Measurements from ENCODE around the gene ALG14. TPM values are rescaled to one million over a fixed set of nuclear protein-coding genes. Genes with fewer than 3 reads are reported as not detected.
"Not testable (repeated sequence)": the region's sequence is repeated elsewhere in the genome, so short reads cannot be mapped to it uniquely, and the experiment has no call there.

The ALG14 gene
- polyA plus RNA-seq, 3 donors, result 0.79 to 2.7 (median 2.0) TPM

DNA sequence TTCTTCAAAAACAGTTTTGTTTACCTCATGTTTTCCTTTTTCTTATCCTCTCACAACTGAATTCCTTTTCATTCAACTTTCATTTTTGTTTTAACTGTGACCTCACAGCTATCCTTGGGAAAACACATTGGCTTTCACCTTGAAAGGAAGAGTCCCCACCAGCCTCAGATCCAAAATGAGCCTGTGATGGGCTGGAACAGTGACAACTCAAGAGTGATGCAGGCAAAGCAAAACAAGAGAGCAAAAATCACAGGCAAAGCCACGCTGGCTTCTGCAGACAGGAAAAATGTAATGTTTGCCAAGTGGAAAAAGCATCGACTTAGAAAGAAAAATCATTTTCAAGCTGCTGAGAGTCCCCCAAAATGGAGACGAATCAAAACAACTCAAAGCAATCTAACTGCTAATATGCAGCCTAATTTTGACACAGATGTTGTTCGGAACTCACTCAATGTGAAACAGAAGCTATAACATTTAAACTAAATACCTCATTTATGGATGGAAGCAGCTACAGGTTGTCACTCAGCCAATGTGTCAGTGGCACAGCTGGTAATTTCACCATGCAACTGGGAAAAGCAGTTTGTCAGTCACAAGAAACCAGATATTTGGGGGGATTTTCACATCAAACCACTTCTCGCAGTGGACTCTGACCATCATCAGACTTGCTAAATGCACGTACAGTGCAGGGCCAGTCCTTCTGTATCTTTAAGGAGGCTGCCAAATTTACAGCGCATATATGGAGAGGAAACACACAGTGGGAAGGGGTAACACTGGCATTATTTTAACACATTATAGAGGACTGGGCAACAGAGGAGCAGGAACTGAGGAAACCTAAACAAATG is 50.7 kb downstream of the ALG14 start:
- H3K27ac ChIP-seq (ENCODE audit: low read depth, low read length), result no peak overlapping the region
- WGBS, 3 donors, result 41 to 57% (median 45%) methylated on average over 7 of the region's 7 CpGs

DNA sequence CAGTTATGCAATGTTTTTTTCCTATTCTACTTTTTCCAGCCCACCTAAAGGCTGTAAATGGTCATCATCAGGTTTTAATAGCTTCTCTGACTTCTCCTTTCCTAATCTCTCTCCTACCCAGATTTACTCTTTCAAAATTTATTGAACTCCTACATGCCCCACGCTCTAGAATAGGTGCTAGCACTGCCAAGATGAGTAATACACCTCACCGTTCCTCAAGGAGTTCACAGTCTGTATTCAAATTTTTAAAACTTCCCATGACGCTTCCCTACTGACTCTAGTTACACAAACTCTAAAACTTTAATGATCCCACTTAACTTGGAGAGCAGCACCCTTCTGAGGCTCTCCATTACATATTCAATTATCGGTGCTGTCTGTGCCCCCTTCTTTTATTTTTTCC is 51.6 kb downstream of the ALG14 start:
- 65 to 79% (median 77%) methylated on average over 4 of the region's 4 CpGs for WGBS, 3 donors
- no peak overlapping the region for H3K27ac ChIP-seq (ENCODE audit: low read depth, low read length)

DNA sequence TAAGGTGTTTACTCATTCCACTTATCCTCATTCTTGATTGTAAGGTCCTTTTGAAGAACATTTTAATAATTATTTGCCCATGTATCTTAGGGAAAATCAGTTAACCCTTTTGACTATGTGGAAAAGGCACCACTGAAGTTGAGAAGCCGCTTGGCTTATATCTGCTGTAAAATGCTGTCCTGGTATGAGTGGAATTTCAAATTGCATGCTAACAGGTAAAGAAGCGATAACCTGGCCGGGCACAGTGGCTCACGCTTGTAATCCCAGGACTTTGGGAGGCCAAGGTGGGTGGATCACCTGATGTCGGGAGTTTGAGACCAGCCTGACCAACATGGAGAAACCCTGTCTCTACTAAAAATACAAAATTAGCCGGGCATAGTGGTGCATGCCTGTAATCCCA is 53.3 kb downstream of the ALG14 start:
- 68 to 89% (median 85%) methylated on average over 6 of the region's 6 CpGs for WGBS, 3 donors
- H3K27ac ChIP-seq (ENCODE audit: low read depth, low read length), result not testable (repeated sequence)

DNA sequence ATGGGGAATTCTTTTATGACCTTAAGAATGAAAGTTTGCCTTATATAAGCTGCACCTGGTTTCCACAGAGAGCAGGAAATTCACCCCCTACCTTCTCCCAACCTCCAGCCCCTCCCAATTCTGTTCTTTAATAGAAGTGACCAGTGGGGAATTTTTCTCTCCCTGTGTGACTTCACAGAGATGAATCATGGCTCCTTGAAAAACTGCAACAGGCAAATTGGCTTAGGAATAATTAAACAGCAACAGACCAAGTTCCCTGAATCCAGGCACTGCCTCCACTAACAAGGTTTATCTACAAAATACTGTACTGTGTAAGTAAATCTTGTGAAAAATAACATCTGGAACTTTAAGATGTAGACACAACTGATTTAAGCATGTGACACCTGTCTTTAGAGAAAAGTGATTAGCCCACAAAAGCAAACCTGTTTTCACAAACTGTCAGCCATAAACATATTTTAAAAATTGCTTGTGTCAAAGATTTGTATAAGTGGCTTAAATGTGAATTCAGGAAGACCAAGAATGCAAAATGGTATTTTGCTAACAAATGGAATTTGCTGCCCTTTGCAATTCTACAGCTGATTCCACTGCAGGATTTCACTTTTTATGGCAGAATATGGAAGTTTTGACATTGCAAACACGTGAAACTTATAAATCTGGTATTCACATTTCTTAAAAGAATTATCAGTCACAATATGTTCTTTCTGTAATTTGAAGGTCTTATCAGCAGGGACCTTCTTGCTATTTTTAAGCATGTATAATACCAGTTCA is 54.0 kb downstream of the ALG14 start:
- 36 to 73% (median 66%) methylated on average over 1 of the region's 1 CpG for WGBS, 3 donors
- H3K27ac ChIP-seq (ENCODE audit: low read depth, low read length), result no peak overlapping the region

DNA sequence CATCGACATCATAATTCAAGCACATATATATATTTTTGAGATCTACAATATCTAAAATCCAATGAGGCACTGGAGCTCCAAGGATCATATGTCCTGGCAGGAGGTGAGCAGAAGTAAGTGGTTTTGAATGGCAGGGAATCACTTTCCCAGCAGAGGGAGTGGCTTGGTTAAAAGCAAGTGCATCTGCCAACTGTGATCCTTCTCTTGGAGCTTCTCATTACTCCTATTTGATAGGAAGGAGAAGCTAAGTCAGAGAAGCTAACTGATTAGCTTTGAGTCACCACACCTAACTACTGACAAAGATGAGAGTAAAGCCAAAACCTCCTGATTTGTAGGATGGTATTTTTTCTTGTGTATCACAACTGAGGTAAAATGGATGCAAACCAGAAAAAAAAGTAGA is 55.0 kb downstream of the ALG14 start:
- H3K27ac ChIP-seq (ENCODE audit: low read depth, low read length), result no peak overlapping the region
- WGBS, 3 donors, result 95 to 100% (median 96%) methylated on average over 1 of the region's 1 CpG

DNA sequence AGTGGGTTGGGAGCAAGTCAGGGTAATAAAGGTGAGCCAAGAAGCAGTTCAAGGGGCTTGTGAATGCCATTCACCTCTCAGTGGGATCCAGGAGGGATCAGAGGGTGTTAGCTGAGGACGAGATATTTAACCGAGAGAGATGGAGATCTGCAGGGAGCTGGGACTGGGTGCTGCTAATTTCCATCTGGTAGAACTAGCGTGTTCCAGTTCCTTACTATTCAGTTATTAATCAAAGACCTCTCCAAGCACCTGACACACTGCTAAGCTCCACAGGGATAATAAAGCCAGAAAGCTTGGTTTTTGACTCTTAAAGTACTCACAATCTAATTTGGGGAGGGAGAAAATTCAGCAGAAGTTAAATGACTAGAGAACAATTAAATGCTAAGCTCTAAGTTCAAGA is 57.7 kb downstream of the ALG14 start:
- no peak overlapping the region for H3K27ac ChIP-seq (ENCODE audit: low read depth, low read length)
- WGBS, 3 donors, result 72 to 90% (median 82%) methylated on average over 3 of the region's 3 CpGs

DNA sequence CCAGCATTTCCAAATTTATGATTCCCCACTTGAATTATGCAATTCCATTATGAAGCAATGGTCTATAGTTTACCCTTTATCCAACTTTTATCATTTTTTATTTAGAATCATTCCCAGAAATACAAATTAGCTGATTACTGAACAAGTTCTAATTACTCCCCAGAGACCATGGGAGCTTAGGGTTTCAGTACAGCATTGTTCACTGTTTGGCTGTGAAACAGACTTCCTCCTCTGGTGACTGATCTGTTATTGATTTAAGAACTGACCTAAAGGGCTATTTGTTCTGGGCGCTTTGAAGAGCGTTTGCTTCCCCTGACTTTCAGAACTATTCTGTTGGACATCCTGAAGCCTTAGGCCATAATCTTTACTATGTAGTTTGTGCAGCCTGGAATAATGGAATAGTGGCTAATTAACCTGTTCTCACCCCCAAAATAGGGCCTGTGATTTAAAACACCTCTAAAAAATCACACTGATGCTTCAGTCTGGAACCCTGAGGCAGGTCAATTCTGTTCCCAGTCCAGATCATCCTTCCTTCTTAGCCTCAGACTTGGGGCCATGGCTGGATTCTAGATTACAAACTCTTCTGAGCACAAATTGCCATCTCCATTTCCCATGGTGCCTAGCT is 58.7 kb downstream of the ALG14 start:
- 4 to 72% (median 40%) methylated on average over 2 of the region's 2 CpGs for WGBS, 3 donors
- H3K27ac ChIP-seq (ENCODE audit: low read depth, low read length), result peak overlapping the region; percentile 68

DNA sequence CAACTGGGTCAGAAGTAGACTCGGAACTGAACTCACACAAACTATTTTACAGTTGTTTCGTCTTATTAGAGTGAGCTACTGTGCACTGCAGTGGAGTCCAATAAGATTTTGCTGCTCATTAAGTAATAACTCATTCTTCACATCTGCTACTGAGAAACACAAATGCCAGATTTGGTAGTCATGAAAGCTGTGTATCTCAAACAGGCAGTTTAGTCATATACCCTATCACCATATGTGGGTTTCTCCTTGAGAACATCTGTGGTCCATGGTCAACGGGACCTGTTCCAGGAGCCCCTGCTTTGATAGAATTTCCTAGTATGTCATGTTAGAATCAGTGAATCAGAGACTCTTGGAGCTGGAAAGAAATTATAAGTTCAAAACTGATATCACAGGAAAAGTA is 60.4 kb downstream of the ALG14 start:
- no peak overlapping the region for H3K27ac ChIP-seq (ENCODE audit: low read depth, low read length)
- WGBS, 3 donors, result 81 to 89% (median 86%) methylated on average over 3 of the region's 3 CpGs

DNA sequence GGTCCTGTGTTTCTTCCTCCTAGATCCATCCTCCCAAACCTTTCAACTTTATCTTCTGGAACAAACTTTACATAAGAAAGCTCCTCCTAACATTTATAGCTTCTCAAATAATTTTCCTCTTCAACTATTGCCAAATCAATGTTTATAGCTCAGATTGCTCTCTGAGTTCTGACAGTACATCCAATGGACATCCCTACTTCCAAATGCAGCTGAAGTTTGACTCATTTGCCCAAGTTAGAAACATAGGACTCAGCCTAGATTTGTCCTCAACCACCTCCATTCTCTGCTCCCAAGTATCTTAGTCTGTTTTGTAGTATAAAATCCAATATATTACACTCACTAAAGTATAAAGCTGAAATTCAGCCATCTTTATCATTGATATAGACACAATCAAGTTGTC is 62.6 kb downstream of the ALG14 start:
- no peak overlapping the region for H3K27ac ChIP-seq (ENCODE audit: low read depth, low read length)

DNA sequence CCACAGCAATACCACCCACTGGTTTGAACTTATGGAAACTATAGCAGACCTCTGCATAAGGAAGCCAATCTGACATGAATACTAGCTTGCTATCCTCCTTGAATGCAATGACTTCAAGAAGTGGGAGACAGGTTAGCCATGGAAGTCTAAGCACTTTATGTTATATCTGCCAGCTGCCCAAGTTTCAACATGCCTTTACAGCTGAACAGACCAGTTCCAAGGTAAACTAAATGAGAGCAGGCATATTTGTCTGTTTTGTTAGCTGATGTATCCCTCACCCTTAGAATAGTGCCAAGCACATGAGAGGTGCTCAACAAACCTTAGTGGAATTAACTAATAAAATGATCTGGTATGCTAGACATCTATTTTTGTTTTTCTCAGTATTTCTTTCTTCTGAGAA is 65.1 kb downstream of the ALG14 start:
- no peak overlapping the region for H3K27ac ChIP-seq (ENCODE audit: low read depth, low read length)

DNA sequence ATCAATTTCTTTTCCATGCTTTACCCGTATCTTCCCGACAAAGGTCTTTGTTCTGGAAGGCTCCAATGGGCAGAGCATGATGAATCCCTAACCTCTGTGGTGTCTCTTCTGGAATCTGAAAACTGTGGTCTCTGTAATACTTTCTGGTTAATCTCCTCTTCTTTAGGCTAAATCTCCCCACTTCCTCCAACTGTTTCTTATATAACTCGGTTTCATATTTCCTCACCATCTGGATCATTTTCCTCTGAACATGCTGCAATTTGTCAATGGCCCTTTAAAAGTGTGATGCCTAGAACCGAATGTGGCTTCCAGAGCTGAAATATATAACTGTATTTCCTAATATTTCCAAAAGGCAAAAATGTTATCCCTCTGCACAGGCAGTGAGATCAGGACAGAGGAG is 66.1 kb downstream of the ALG14 start:
- WGBS, 3 donors, result 65 to 81% (median 67%) methylated on average over 4 of the region's 4 CpGs
- no peak overlapping the region for H3K27ac ChIP-seq (ENCODE audit: low read depth, low read length)

DNA sequence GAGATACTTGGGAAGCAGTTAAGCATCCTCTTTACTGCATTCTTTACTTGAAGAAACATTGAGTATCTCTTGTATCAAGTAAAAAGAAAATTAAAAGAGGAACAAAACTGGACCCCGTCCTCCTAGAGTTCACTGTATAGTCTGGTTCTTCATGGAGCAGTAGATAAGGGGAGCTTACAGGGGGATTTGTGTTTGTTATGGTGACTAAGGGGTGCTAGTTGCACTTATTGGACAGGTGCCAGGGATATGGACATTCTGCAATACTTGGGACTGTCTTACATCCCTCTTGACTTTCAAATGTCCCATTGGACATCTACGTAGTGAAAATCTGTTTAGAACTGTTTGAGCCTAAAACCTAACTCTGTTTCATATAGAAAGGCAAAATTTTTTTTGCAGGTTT is 67.2 kb downstream of the ALG14 start:
- WGBS, 3 donors, result 84 to 100% (median 94%) methylated on average over 2 of the region's 2 CpGs
- H3K27ac ChIP-seq (ENCODE audit: low read depth, low read length), result no peak overlapping the region

DNA sequence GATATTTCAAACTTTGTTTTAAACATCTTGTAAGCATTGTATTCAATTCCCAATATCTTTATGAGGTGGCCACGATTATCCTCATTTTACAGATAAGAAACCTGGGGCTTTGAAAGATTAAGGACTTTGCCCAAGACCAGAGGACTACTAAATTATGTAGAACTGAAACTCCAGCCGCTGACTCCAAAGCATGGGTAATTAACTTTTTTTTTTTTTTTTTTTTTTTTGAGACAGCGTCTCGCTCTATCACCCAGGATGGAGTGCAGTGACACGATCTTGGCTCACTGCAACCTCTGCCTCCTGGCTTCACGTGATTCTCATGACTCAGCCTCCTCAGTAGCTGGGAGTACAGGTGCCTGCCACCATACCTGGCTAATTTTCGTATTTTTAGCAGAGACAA is 68.7 kb downstream of the ALG14 start:
- 90 to 94% (median 92%) methylated on average over 7 of the region's 7 CpGs for WGBS, 3 donors
- H3K27ac ChIP-seq (ENCODE audit: low read depth, low read length), result no peak overlapping the region

DNA sequence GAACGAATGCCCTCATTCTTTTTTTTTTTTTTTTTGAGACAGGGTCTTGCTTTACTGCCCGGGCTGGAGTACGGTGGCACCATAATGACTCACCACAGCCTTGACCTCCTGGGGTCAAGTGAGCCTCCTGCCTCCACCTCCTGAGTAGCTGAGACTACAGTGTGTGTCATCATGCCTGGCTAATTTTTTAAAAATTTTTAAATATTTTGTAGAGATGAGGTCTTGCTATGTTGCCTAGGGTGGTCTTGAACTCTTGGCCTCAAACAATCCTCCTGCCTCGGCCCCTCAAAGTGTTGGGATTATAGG is 69.4 kb downstream of the ALG14 start:
- 82 to 86% (median 82%) methylated on average over 4 of the region's 4 CpGs for WGBS, 3 donors
- no peak overlapping the region for H3K27ac ChIP-seq (ENCODE audit: low read depth, low read length)

DNA sequence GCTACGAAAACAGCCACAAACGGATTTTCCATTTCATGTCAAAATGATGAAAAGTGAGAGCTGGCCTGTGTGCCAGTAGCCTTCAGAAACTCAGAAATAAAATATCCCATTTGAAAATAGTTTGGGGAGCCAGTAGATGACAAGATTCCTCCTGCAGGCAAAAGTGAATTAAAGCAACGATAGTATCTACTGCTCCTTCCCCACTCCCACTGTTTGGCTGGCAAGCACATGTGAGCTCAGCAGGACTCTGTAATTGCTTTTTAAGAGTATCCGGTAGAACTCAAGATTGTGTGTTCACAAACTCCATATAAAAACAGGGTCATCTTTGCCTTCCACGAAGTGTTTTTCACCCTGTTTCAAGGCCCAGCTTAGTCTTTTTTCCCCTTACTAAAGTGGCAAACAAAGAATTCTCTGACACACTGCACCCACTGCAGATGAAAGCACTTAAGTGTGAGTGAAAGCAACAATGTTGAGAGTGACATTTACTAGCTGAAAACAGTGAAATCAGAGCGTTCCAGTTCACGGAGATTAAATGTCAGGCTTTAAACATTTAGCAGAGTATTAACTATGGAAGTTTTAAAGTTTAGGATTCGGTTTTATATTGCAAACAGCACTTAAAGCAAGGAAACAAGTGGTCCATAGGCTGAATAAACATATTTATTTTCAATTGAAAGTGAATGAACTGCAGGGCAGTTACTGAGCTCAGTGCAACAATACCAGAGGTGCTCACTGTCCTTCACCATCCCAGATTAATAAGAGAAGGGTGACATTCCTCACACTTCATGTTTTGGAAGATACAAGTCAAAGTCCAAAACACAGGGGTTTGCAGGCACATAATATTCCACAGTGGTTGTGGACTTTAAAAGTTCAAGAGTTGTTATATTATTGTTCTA is 70.0 kb downstream of the ALG14 start:
- 42 to 52% (median 49%) methylated on average over 8 of the region's 8 CpGs for WGBS, 3 donors
- no peak overlapping the region for H3K27ac ChIP-seq (ENCODE audit: low read depth, low read length)

DNA sequence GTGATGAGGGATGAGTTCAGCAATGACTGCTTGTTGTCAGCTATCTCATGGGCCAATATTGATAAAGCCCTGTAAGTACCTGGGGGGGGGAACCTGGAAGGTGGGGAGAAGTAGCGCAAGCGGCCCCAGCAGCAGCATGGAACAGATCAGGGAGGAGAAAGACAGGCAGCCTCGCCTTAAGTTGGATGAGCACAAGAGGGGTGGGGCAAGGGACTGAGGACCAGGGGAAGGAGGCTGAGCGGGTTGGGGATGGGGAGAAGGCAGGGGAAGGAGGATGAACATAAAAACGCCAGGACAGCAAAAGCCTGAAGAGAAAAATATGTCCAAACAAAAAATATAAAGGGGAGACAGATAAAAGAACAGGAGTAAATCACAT is 70.6 kb downstream of the ALG14 start:
- 60 to 77% (median 68%) methylated on average over 5 of the region's 5 CpGs for WGBS, 3 donors
- H3K27ac ChIP-seq (ENCODE audit: low read depth, low read length), result no peak overlapping the region

DNA sequence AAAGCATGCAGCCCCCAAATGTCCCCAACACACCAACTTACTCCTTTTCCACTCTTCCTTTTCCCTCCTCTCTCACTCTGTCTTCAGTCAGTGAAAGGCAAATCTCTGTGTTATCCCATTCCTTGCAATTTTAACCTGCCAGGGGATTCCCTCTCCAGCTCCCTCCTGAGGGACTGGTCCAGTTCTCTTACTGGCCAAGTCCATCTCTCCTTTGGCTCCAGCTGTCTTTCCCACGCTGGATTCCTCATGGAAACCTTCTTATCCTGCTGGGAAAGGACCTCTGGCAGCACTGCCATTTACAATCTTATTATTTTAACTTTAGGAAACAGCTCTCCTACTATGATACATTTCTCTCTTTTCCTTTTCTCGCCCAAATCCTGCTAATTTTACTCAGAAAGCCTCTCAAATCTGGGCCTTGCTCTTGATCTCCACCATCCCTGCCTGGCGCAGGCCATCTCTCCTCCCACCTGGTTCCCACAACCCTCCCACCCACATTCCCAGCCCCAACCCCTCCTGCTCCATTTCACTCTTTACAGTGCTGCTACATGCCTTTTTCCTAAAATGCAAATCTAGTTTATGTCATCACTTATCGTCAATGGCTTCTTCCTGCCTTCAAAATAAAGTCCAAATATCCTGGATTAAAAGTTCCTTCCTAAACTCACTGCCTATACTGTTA is 73.2 kb downstream of the ALG14 start:
- 73 to 79% (median 74%) methylated on average over 4 of the region's 4 CpGs for WGBS, 3 donors
- no peak overlapping the region for H3K27ac ChIP-seq (ENCODE audit: low read depth, low read length)

DNA sequence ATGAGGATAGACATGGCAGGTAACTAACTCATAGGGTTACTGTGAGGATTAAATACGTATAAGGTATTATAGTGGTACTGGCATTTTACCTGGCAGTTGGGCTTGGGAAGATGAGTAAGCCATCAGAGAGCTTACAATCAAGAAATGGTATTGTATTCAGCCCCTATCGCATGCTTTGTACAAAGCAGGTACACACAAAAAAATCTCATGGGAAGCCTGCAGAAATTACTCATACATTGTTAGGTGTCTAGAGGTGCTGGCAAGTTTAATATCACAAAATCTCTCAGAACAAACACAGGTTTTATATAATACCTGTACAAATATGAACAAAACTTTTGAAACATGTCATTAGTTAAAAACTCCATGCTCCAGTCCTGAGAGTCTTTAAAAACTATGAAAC is 74.0 kb downstream of the ALG14 start:
- WGBS, 3 donors, result 60 to 99% (median 98%) methylated on average over 2 of the region's 2 CpGs
- no peak overlapping the region for H3K27ac ChIP-seq (ENCODE audit: low read depth, low read length)

Data from adipose tissue (tissue), 3 donors.